HEK293 (cell line): Measurements from ENCODE around the gene PAF1.

ENCODE experiments used
- CTCF ChIA-PET: fragments of 350-600 bp; formaldehyde crosslinking; extraction: SDS; loops from one replicate; lab custom pipeline; 2021; ENCODE audit warnings: antibody characterized with exemption; lab: Yijun Ruan, JAX
- POLR2A ChIA-PET: fragments of 300-600 bp; formaldehyde crosslinking; extraction: SDS; loops from one replicate; lab custom pipeline; 2020; ENCODE audit warnings: antibody characterized with exemption, inconsistent platforms; lab: Yijun Ruan, JAX
- H3K27ac ChIP-seq: fragments of 200-500 bp; sonication (Bioruptor generic); 2 replicates; pipeline ENCODE4 v1.5.1; 2014; ENCODE audit warnings: low read depth, low read length, control low read depth, inconsistent platforms; ENCODE audit errors: extremely low read depth
- H3K36me3 ChIP-seq, 2 experiments: fragments of 200-500 bp in 1 of 2; sonication (Bioruptor generic) in 1 of 2; 1 replicate in 1 of 2; 2 replicates in 1 of 2; pipeline ENCODE4 v1.5.1; 2014 to 2017; ENCODE audit warnings: inconsistent platforms in 2 of 2, low read length in 2 of 2; ENCODE audit not compliant: control insufficient read depth in 2 of 2, insufficient read depth in 1 of 2
- H3K4me1 ChIP-seq: fragments of 200-500 bp; sonication (Bioruptor generic); 2 replicates; pipeline ENCODE4 v1.5.1; 2014; ENCODE audit warnings: mild to moderate bottlenecking, low read length, inconsistent platforms; ENCODE audit not compliant: control insufficient read depth, insufficient read depth
- H3K4me3 ChIP-seq: 2 replicates; pipeline ENCODE4 v1.5.1; 2011; ENCODE audit warnings: low read depth, mild to moderate bottlenecking, control low read depth, low read length, moderate library complexity
- H3K9me3 ChIP-seq: fragments of 200-500 bp; sonication (Bioruptor generic); 2 replicates; pipeline ENCODE4 v1.5.1; 2014; ENCODE audit warnings: low read depth, low read length, inconsistent platforms; ENCODE audit not compliant: control insufficient read depth, insufficient read depth
- CTCF ChIP-seq: fragments of 450-650 bp; formaldehyde crosslinking; IDR thresholded peaks from 2 replicates; pipeline ENCODE4 v1.5.1; 2016; ENCODE audit warnings: missing biosample characterization, missing genetic modification characterization
- ELK4 ChIP-seq: IDR thresholded peaks from 2 replicates; pipeline ENCODE4 v1.6.1; 2011; ENCODE audit warnings: mild to moderate bottlenecking, low read depth, low read length, borderline replicate concordance
- GLIS1 ChIP-seq: fragments of 450-650 bp; formaldehyde crosslinking; IDR thresholded peaks from 2 replicates; pipeline ENCODE4 v1.5.1; 2016; ENCODE audit warnings: missing biosample characterization, missing genetic modification characterization
- PRDM1 ChIP-seq: fragments of 450-650 bp; formaldehyde crosslinking; IDR thresholded peaks from 2 replicates; pipeline ENCODE4; 2016; ENCODE audit warnings: missing biosample characterization, missing genetic modification characterization
- PRDM4 ChIP-seq: fragments of 450-650 bp; formaldehyde crosslinking; IDR thresholded peaks from 2 replicates; pipeline ENCODE4 v1.5.1; 2017; ENCODE audit warnings: missing biosample characterization, missing genetic modification characterization
- SETDB1 ChIP-seq: IDR thresholded peaks from one replicate; pipeline ENCODE4 v1.6.1; 2017; ENCODE audit warnings: mild to moderate bottlenecking, low read length, moderate library complexity, mixed read lengths; ENCODE audit not compliant: insufficient read length
- SP3 ChIP-seq: fragments of 450-650 bp; formaldehyde crosslinking; IDR thresholded peaks from 2 replicates; pipeline ENCODE4 v1.5.1; 2016; ENCODE audit warnings: missing biosample characterization, missing genetic modification characterization
- ZBTB20 ChIP-seq: fragments of 450-650 bp; formaldehyde crosslinking; IDR thresholded peaks from 2 replicates; pipeline ENCODE4 v1.5.1; 2016; ENCODE audit warnings: missing biosample characterization, missing genetic modification characterization
- ZBTB48 ChIP-seq: fragments of 450-650 bp; formaldehyde crosslinking; IDR thresholded peaks from 2 replicates; pipeline ENCODE4 v1.5.1; 2016; ENCODE audit warnings: missing biosample characterization, missing genetic modification characterization
- ZBTB6 ChIP-seq: fragments of 450-650 bp; formaldehyde crosslinking; IDR thresholded peaks from 2 replicates; pipeline ENCODE4 v1.5.1; 2017; ENCODE audit warnings: missing biosample characterization, missing genetic modification characterization
- ZBTB8A ChIP-seq: fragments of 450-650 bp; formaldehyde crosslinking; IDR thresholded peaks from 2 replicates; pipeline ENCODE4 v1.5.1; 2016; ENCODE audit warnings: missing biosample characterization, missing genetic modification characterization
- ZNF146 ChIP-seq: fragments of 450-650 bp; formaldehyde crosslinking; IDR thresholded peaks from 2 replicates; pipeline ENCODE4 v1.5.1; 2016; ENCODE audit warnings: missing biosample characterization, missing genetic modification characterization
- ZNF266 ChIP-seq: fragments of 450-650 bp; formaldehyde crosslinking; IDR thresholded peaks from 2 replicates; pipeline ENCODE4 v1.5.1; 2016; ENCODE audit warnings: missing biosample characterization, missing genetic modification characterization, low read depth
- ZNF350 ChIP-seq: fragments of 450-650 bp; formaldehyde crosslinking; IDR thresholded peaks from 2 replicates; pipeline ENCODE4 v1.5.0; 2017; ENCODE audit warnings: missing biosample characterization, mild to moderate bottlenecking, missing genetic modification characterization
- ZNF398 ChIP-seq: fragments of 450-650 bp; formaldehyde crosslinking; IDR thresholded peaks from 2 replicates; pipeline ENCODE4 v1.5.1; 2017; ENCODE audit warnings: missing biosample characterization, missing genetic modification characterization
- ZNF473 ChIP-seq: fragments of 450-650 bp; formaldehyde crosslinking; IDR thresholded peaks from 2 replicates; pipeline ENCODE4 v1.5.1; 2017; ENCODE audit warnings: missing biosample characterization, missing genetic modification characterization
- ZNF514 ChIP-seq: fragments of 450-650 bp; formaldehyde crosslinking; IDR thresholded peaks from 2 replicates; pipeline ENCODE4 v1.5.1; 2016; ENCODE audit warnings: missing biosample characterization, missing genetic modification characterization
- ZNF610 ChIP-seq: fragments of 450-650 bp; formaldehyde crosslinking; IDR thresholded peaks from 2 replicates; pipeline ENCODE4 v1.5.1; 2016; ENCODE audit warnings: missing biosample characterization, missing genetic modification characterization, borderline replicate concordance
- ZNF623 ChIP-seq: fragments of 450-650 bp; formaldehyde crosslinking; IDR thresholded peaks from 2 replicates; pipeline ENCODE4 v1.5.1; 2016; ENCODE audit warnings: missing biosample characterization, missing genetic modification characterization
- ZNF768 ChIP-seq: fragments of 450-650 bp; formaldehyde crosslinking; IDR thresholded peaks from 2 replicates; pipeline ENCODE4 v1.5.1; 2018; ENCODE audit warnings: missing biosample characterization, mild to moderate bottlenecking, missing genetic modification characterization
- ZNF776 ChIP-seq: fragments of 450-650 bp; formaldehyde crosslinking; IDR thresholded peaks from 2 replicates; pipeline ENCODE4 v1.5.0; 2017; ENCODE audit warnings: missing biosample characterization, missing genetic modification characterization, borderline replicate concordance
- ZNF791 ChIP-seq: fragments of 450-650 bp; formaldehyde crosslinking; IDR thresholded peaks from 2 replicates; pipeline ENCODE4 v1.5.1; 2016; ENCODE audit warnings: missing biosample characterization, missing genetic modification characterization
- ZNF792 ChIP-seq: fragments of 450-650 bp; formaldehyde crosslinking; IDR thresholded peaks from 2 replicates; pipeline ENCODE4 v1.5.1; 2016; ENCODE audit warnings: missing biosample characterization, missing genetic modification characterization
- ZNF837 ChIP-seq: fragments of 450-650 bp; formaldehyde crosslinking; IDR thresholded peaks from 2 replicates; pipeline ENCODE4 v1.5.1; 2016; ENCODE audit warnings: missing biosample characterization, missing genetic modification characterization
- ZSCAN5A ChIP-seq: fragments of 450-650 bp; formaldehyde crosslinking; IDR thresholded peaks from 2 replicates; pipeline ENCODE4 v1.5.1; 2016; ENCODE audit warnings: missing biosample characterization, missing genetic modification characterization

Gene PAF1

GRCh38 chr19:39342647-39343305 lies 48.1 kb downstream of the PAF1 start (continued):
- TF ChIP-seq ZNF266 (no peak), CTCF (tag by site-specific recombination) (no peak), ZBTB48 (tag by site-specific recombination) (no peak), ZNF837 (tag by site-specific recombination) (no peak)
- TF ChIP-seq, all 188 proteins: peak for 16

- CTCF ChIA-PET: interaction anchor here (0.6 to 3.5 kb wide), 18 partner anchors 9 to 1321 kb away, joined by 3 to 14 read pairs (median 4); partner anchors contain the start of genes MED29, PAF1 and SYCN
- Histone ChIP-seq H3K27ac (peak within 1 kb of the TSS; percentile 90), H3K9me3 (no peaks in the 10 kb centered on the region), H3K4me3 (peak within 1 kb of the TSS; percentile 67), H3K36me3 (peaks cover 28 to 34% of the 10 kb centered on the region in 2 experiments), H3K4me1 (peaks cover 40% of the 10 kb centered on the region)
- POLR2A ChIA-PET: interaction anchor here (0.6 to 1.9 kb wide), 35 partner anchors 8 to 967 kb away, joined by 3 to 26 read pairs (median 4); partner anchors contain the start of genes LRFN1, MED29, PAF1 and PAK4
- peak; percentile 93 for TF ChIP-seq ZNF610
- TF ChIP-seq ZNF350 (tag by site-specific recombination): no peak
- peak; percentile 25; the same call in 1 of the 2 replicates for TF ChIP-seq ZNF623 (tag by site-specific recombination)
- no peak for TF ChIP-seq ZNF473 (tag by site-specific recombination)
- peak; percentile 26 for TF ChIP-seq SETDB1
- peak; percentile 92 for TF ChIP-seq GLIS1 (tag by site-specific recombination)
- peak; percentile 87 for TF ChIP-seq ZBTB20
- TF ChIP-seq PRDM1: no peak; the same call in 1 of the 2 replicates
- TF ChIP-seq ZNF776 (tag by site-specific recombination): no peak
- TF ChIP-seq ZNF398: no peak
- TF ChIP-seq ZNF792: no peak
- TF ChIP-seq ZNF791 (tag by site-specific recombination): no peak
- peak; percentile 46; the same call in 1 of the 2 replicates for TF ChIP-seq ZBTB6 (tag by site-specific recombination)
- TF ChIP-seq ZNF146: no peak; the same call in 1 of the 2 replicates
- peak; percentile 100 for TF ChIP-seq ZBTB8A (tag by site-specific recombination)
- no peak for TF ChIP-seq ZNF514 (tag by site-specific recombination)
- TF ChIP-seq SP3 (tag by site-specific recombination): peak; percentile 99
- peak; percentile 50; the same call in 1 of the 2 replicates for TF ChIP-seq ZNF768
- peak; percentile 71 for TF ChIP-seq PRDM4
- TF ChIP-seq ELK4: no peak
- peak; percentile 84; the same call in 1 of the 2 replicates for TF ChIP-seq ZSCAN5A
These were observed 48.9 kb downstream of the PAF1 start, which contains the start of gene SAMD4B for GRCh38 chr19:39341719-39342604. Gene SAMD4B, plus strand, starts transcription at chr19:39342421. Its CDS starts 14,473 bp downstream, at chr19:39356894.
